GM12891 (cell line): ENCODE measurements around the gene EPB41L1.

ENCODE experiments used
- PAX5 ChIP-seq: IDR thresholded peaks from 2 replicates; pipeline ENCODE4 v1.6.1; 2011; ENCODE audit warnings: low read length, moderate library complexity, mild to moderate bottlenecking; ENCODE audit not compliant: insufficient read depth, severe bottlenecking
- POLR2A ChIP-seq: IDR thresholded peaks from 2 replicates; pipeline ENCODE4 v1.6.1; 2011; ENCODE audit warnings: low read depth, low read length, control low read depth
- POLR2AphosphoS5 ChIP-seq: IDR thresholded peaks from 2 replicates; pipeline ENCODE4 v1.6.1; 2011; ENCODE audit warnings: low read depth, low read length, control low read depth
- POU2F2 ChIP-seq: IDR thresholded peaks from 2 replicates; pipeline ENCODE4 v1.6.1; 2011; ENCODE audit warnings: low read depth, mild to moderate bottlenecking, control low read depth, low read length, moderate library complexity
- SPI1 ChIP-seq: IDR thresholded peaks from 2 replicates; pipeline ENCODE4 v1.6.1; 2011; ENCODE audit warnings: low read depth, low read length, control low read depth
- TAF1 ChIP-seq: IDR thresholded peaks from 2 replicates; pipeline ENCODE4 v1.6.1; 2011; ENCODE audit warnings: low read depth, low read length, control low read depth

- TF ChIP-seq POLR2A (no peak), PAX5 (no peak), TAF1 (no peak), SPI1 (no peak), POLR2AphosphoS5 (no peak), POU2F2 (no peak)
Measured at GRCh38 chr20:36248836-36249235, 94.3 kb downstream of the EPB41L1 start.
